ENCODE data around the gene KLHL33. TPM values are rescaled to one million over a fixed set of nuclear protein-coding genes. Genes with fewer than 3 reads are reported as not detected.
A peak's percentile ranks its signal among the peaks of the same experiment; 100 is the strongest.

KLHL33 gene
- polyA plus RNA-seq, 4 donors = 0.40 to 0.46 (median 0.44) TPM

GRCh38 chr14:20417250-20418186 lies 18.4 kb downstream of the KLHL33 start:
- no peak for DNase-seq (ENCODE audit: low read depth in 4 of 4, low spot score in 2 of 4)

GRCh38 chr14:20416223-20416622 lies 19.7 kb downstream of the KLHL33 start:
- no peak for DNase-seq (ENCODE audit: low read depth in 4 of 4, low spot score in 2 of 4)

- DNase-seq (ENCODE audit: low read depth in 4 of 4, low spot score in 2 of 4) = no peak
Measured at GRCh38 chr14:20415782-20416206, 20.2 kb downstream of the KLHL33 start.

GRCh38 chr14:20413744-20414082 lies 22.3 kb downstream of the KLHL33 start:
- DNase-seq (ENCODE audit: low read depth in 4 of 4, low spot score in 2 of 4) = no peak

GRCh38 chr14:20412876-20413743 lies 22.9 kb downstream of the KLHL33 start, which contains the start of gene TEP1:
TSS of gene TEP1 (minus strand) at chr14:20413501. CDS start at chr14:20408439, 5,062 bp downstream.
- peak; percentile 44 to 78 (median 66) for DNase-seq (ENCODE audit: low read depth in 4 of 4, low spot score in 2 of 4)

GRCh38 chr14:20412411-20412810 lies 23.6 kb downstream of the KLHL33 start:
- no peak for DNase-seq (ENCODE audit: low read depth in 4 of 4, low spot score in 2 of 4)

GRCh38 chr14:20409226-20409625 lies 26.7 kb downstream of the KLHL33 start:
- DNase-seq (ENCODE audit: low read depth in 4 of 4, low spot score in 2 of 4) = no peak

- no peak for DNase-seq (ENCODE audit: low read depth in 4 of 4, low spot score in 2 of 4)
Measured at GRCh38 chr14:20403521-20403920, 32.4 kb downstream of the KLHL33 start.

- no peak for DNase-seq (ENCODE audit: low read depth in 4 of 4, low spot score in 2 of 4)
Measured at GRCh38 chr14:20400965-20401593, 34.9 kb downstream of the KLHL33 start.

- no peak for DNase-seq (ENCODE audit: low read depth in 4 of 4, low spot score in 2 of 4)
Measured at GRCh38 chr14:20400589-20400964, 35.4 kb downstream of the KLHL33 start.

- DNase-seq (ENCODE audit: low read depth in 4 of 4, low spot score in 2 of 4) = no peak
Measured at GRCh38 chr14:20397511-20397910, 38.5 kb downstream of the KLHL33 start.

GRCh38 chr14:20391505-20391904 lies 44.5 kb downstream of the KLHL33 start:
- no peak for DNase-seq (ENCODE audit: low read depth in 4 of 4, low spot score in 2 of 4)

GRCh38 chr14:20388159-20388558 lies 47.8 kb downstream of the KLHL33 start:
- DNase-seq (ENCODE audit: low read depth in 4 of 4, low spot score in 2 of 4) = no peak

GRCh38 chr14:20387576-20387975 lies 48.4 kb downstream of the KLHL33 start:
- DNase-seq (ENCODE audit: low read depth in 4 of 4, low spot score in 2 of 4) = no peak

- DNase-seq (ENCODE audit: low read depth in 4 of 4, low spot score in 2 of 4) = no peak
Measured at GRCh38 chr14:20386276-20386855, 49.6 kb downstream of the KLHL33 start.

GRCh38 chr14:20384886-20385285 lies 51.1 kb downstream of the KLHL33 start:
- DNase-seq (ENCODE audit: low read depth in 4 of 4, low spot score in 2 of 4) = no peak

- DNase-seq (ENCODE audit: low read depth in 4 of 4, low spot score in 2 of 4) = no peak
Measured at GRCh38 chr14:20384321-20384720, 51.6 kb downstream of the KLHL33 start.

- no peak for DNase-seq (ENCODE audit: low read depth in 4 of 4, low spot score in 2 of 4)
Measured at GRCh38 chr14:20383636-20384035, 52.3 kb downstream of the KLHL33 start.

GRCh38 chr14:20383032-20383431 lies 52.9 kb downstream of the KLHL33 start:
- DNase-seq (ENCODE audit: low read depth in 4 of 4, low spot score in 2 of 4) = no peak

- DNase-seq (ENCODE audit: low read depth in 4 of 4, low spot score in 2 of 4) = no peak
Measured at GRCh38 chr14:20382526-20382925, 53.4 kb downstream of the KLHL33 start.

- no peak for DNase-seq (ENCODE audit: low read depth in 4 of 4, low spot score in 2 of 4)
Measured at GRCh38 chr14:20381341-20381740, 54.6 kb downstream of the KLHL33 start.

All from left renal cortex interstitium (tissue), 4 donors.